Bronchial epithelial cell (primary cell): ENCODE data around the gene MYH15. TPM values are rescaled to one million over a fixed set of nuclear protein-coding genes. Genes with fewer than 3 reads are reported as not detected.
A peak's percentile ranks its signal among the peaks of the same experiment; 100 is the strongest.

Experiments
- DNase-seq: peaks from one replicate; pipeline ENCODE4 v3.0.0-alpha.2; 2010; ENCODE audit warnings: low read depth
- FAIRE-seq: peaks from 2 replicates; lab custom pipeline; 2011; peaks lifted over from hg19 to GRCh38; lab: Jason Lieb, UNC
- H3K27me3 ChIP-seq: 2 replicates; pipeline ENCODE4 v1.5.1; 2011; ENCODE audit warnings: low read length; ENCODE audit not compliant: control insufficient read depth, insufficient read depth
- H3K36me3 ChIP-seq: 2 replicates; pipeline ENCODE4 v1.5.1; 2011; ENCODE audit warnings: low read length; ENCODE audit not compliant: control insufficient read depth, insufficient read depth
- H3K4me3 ChIP-seq: 2 replicates; pipeline ENCODE4 v1.5.1; 2011; ENCODE audit warnings: mild to moderate bottlenecking, low read depth, low read length, control low read depth
- CTCF ChIP-seq: IDR thresholded peaks from 2 replicates; pipeline ENCODE4 v1.5.1; 2011; ENCODE audit warnings: mild to moderate bottlenecking, moderate library complexity, low read length, control low read depth, inconsistent platforms; ENCODE audit not compliant: insufficient read depth, severe bottlenecking
- total RNA-seq: library from RNA; depleted of rRNA; stranded (reverse); fragments of >200 nt; gene quantifications from 2 replicates; pipeline ENCODE4 v1.2.1, GENCODE V29; 2014

MYH15 gene
- total RNA-seq, 1 donor from 2014 or later, result under 0.01 TPM

DNA sequence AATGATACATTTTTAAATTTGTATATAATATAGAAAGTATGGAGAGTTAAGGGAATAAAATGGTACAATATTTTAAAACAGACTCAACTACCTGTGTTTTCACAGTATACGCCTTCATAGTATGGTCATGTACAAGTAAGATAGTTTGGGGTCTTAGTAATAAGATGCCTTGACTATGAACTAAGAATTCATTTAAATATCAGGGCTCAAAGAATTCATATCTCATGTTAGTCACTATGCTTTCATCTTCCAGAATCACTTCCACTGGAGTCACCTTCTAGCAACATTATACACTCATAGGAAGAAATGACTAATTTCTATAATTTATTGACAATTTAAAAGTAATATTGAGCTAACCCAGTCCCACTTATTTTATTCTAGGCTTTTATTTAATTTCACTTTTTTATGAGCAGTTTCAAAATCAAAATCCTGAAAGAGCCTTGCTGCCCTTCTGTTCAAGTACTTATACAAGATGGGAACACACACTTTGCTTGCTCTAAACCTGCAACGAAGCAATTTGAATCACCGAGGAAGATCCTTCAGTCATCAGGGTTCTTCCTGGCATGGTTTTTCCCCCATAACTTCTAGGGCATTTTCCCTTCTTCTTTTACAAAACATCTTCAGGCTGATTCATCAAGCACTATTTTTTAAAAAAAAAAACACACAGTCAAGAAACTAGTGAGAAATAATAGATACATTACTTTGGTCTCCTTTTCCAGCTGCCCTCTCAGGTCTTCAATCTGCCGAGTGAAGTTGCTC lies 94.1 kb downstream of the MYH15 start:
- no peaks in the 10 kb centered on the region for H3K36me3 ChIP-seq
- H3K27me3 ChIP-seq, result no peaks in the 10 kb centered on the region
- H3K4me3 ChIP-seq, result no peak overlapping the region
- no peak for TF ChIP-seq CTCF
- no peak for FAIRE-seq
- DNase-seq, result peak; percentile 25

- H3K27me3 ChIP-seq, result no peaks in the 10 kb centered on the region
- FAIRE-seq (no peak), DNase-seq (no peak)
- no peak for TF ChIP-seq CTCF
- H3K4me3 ChIP-seq, result no peak overlapping the region
- no peaks in the 10 kb centered on the region for H3K36me3 ChIP-seq
These were observed 94.7 kb downstream of the MYH15 start for GRCh38 chr3:108415661-108416060.

DNA sequence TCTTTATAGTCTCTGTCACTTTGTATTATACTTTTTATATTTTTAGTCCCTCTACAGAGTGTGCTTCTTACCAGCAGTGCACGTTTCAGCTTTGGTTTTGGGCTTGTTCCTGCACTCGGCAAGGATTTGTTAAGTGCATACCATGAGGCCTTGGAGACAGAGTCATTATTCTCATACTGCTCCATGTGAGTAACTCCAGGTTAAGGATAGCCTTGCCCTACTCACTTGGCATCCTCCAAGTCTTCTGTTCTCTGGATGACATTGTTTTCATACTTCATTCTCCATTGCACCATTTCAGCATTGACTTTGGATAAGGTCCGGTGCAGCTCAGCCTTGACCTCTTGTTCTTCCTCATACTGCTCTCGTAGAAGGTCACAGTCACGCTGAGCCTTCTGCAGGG lies 96.4 kb downstream of the MYH15 start:
- Histone ChIP-seq H3K4me3 (no peak overlapping the region), H3K27me3 (no peaks in the 10 kb centered on the region), H3K36me3 (no peaks in the 10 kb centered on the region)
- no peak for TF ChIP-seq CTCF
- FAIRE-seq (no peak), DNase-seq (no peak)

GRCh38 chr3:108412121-108412750 lies 98.2 kb downstream of the MYH15 start:
- DNase-seq (peak; percentile 82), FAIRE-seq (no peak)
- TF ChIP-seq CTCF, result no peak
- no peak overlapping the region for H3K4me3 ChIP-seq
- H3K36me3 ChIP-seq, result no peaks in the 10 kb centered on the region
- no peaks in the 10 kb centered on the region for H3K27me3 ChIP-seq

- FAIRE-seq (no peak), DNase-seq (no peak)
- no peak for TF ChIP-seq CTCF
- no peaks in the 10 kb centered on the region for H3K27me3 ChIP-seq
- H3K36me3 ChIP-seq, result no peaks in the 10 kb centered on the region
- H3K4me3 ChIP-seq, result no peak overlapping the region
These were observed 99.8 kb downstream of the MYH15 start for GRCh38 chr3:108410531-108410984.
